T-cell (primary cell): Measurements from ENCODE around the gene SLC5A12. TPM values are rescaled to one million over a fixed set of nuclear protein-coding genes. Genes with fewer than 3 reads are reported as not detected.

Experiments
- ATAC-seq, 4 experiments: fragments of 200-7000 bp in 3 of 4; fragments of 150-1000 bp in 1 of 4; cut with Tn5 transposase; replicated peaks in 1 of 4; 1 replicate in 3 of 4; 2 replicates in 1 of 4; pipeline ENCODE4 v1.10.0; 2021; ENCODE audit warnings: moderate library complexity in 3 of 4, mild to moderate bottlenecking in 2 of 4, moderate number of reproducible peaks in 1 of 4
- CTCF ChIA-PET, 2 donors: fragments of 300-600 bp; sonication (Branson Sonifier 250); formaldehyde crosslinking; loops; one replicate each; lab custom pipeline; 2022; ENCODE audit warnings: antibody characterized with exemption in 2 of 2; lab: Charles Lee
- POLR2A ChIA-PET, 2 donors: fragments of 300-600 bp; sonication (Branson Sonifier 250); formaldehyde crosslinking; loops; one replicate each; lab custom pipeline; 2022; ENCODE audit warnings: antibody characterized with exemption in 2 of 2; lab: Charles Lee
- DNase-seq, 35 experiments: peaks; one replicate each; pipeline versions ENCODE4 v3.0.0 to v3.0.0-alpha.2; 2013 to 2023
- H3K27ac ChIP-seq: one replicate; pipeline ENCODE4 v1.5.1; 2013; ENCODE audit warnings: low read length
- H3K27me3 ChIP-seq, 2 experiments: replicated peaks in 1 of 2; 1 replicate in 1 of 2; 2 replicates in 1 of 2; pipeline versions ENCODE4 v1.6.1 to v1.7.0; 2013; ENCODE audit warnings: low read length in 1 of 2, mixed read lengths in 1 of 2; ENCODE audit not compliant: control insufficient read depth in 2 of 2, insufficient read depth in 2 of 2; ENCODE audit errors: extremely low read depth in 1 of 2
- H3K36me3 ChIP-seq, 2 donors: 1 replicate in 1 of 2; 2 replicates in 1 of 2; pipeline versions ENCODE4 v1.6.1 to v1.7.0; 2013; ENCODE audit warnings: low read length in 1 of 2; ENCODE audit not compliant: control insufficient read depth in 2 of 2, insufficient read depth in 1 of 2; ENCODE audit errors: extremely low read depth in 1 of 2
- H3K4me1 ChIP-seq, 2 experiments: 1 replicate in 1 of 2; 2 replicates in 1 of 2; pipeline versions ENCODE4 v1.6.1 to v1.7.0; 2013; ENCODE audit warnings: low read length in 2 of 2, mixed read lengths in 1 of 2; ENCODE audit not compliant: insufficient read depth in 2 of 2, control insufficient read depth in 1 of 2; ENCODE audit errors: extremely low read depth in 1 of 2
- H3K4me3 ChIP-seq, 2 donors: 1 replicate in 1 of 2; 2 replicates in 1 of 2; pipeline versions ENCODE4 v1.5.1 to v1.7.0; 2013; ENCODE audit warnings: mild to moderate bottlenecking in 2 of 2, low read length in 1 of 2, moderate library complexity in 1 of 2; ENCODE audit not compliant: control insufficient read depth in 1 of 2; ENCODE audit errors: extremely low read depth in 1 of 2
- H3K9me3 ChIP-seq: 2 replicates; pipeline ENCODE4 v1.7.0; 2013
- H3K27ac Mint-ChIP-seq, 2 donors: one replicate each; pipeline ENCODE4 v1.8.0; 2020 to 2021; ENCODE audit warnings: mild to moderate bottlenecking in 2 of 2, mixed read lengths in 2 of 2
- H3K27me3 Mint-ChIP-seq, 2 donors: one replicate each; pipeline ENCODE4 v1.8.0; 2021 to 2022; ENCODE audit warnings: mixed read lengths in 2 of 2
- H3K36me3 Mint-ChIP-seq: one replicate; pipeline ENCODE4 v1.8.0; 2021; ENCODE audit warnings: mixed read lengths
- H3K4me1 Mint-ChIP-seq, 3 donors: one replicate each; pipeline ENCODE4 v1.8.0; 2020 to 2022; ENCODE audit warnings: mixed read lengths in 3 of 3, mild to moderate bottlenecking in 1 of 3
- H3K4me3 Mint-ChIP-seq, 3 donors: one replicate each; pipeline ENCODE4 v1.8.0; 2020 to 2022; ENCODE audit warnings: mild to moderate bottlenecking in 3 of 3, mixed read lengths in 3 of 3, moderate library complexity in 3 of 3
- H3K9me3 Mint-ChIP-seq, 3 donors: one replicate each; pipeline ENCODE4 v1.8.0; 2020 to 2022; ENCODE audit warnings: mixed read lengths in 3 of 3
- WGBS: methylation state at CpG from one replicate; pipeline ENCODE4 v1.1.5; 2013; ENCODE audit warnings: missing lambda C conversion rate; ENCODE audit not compliant: insufficient coverage; 5-methylcytosine and 5-hydroxymethylcytosine counted together
- total RNA-seq, 35 experiments: library from RNA in 6 of 35; stranded (reverse) in 6 of 35; fragments of 120-200 nt in 1 of 35; gene quantifications; one replicate each; pipeline versions ENCODE4 v1.2.1 to v1.2.4 and lab custom pipeline; 2013 to 2026

The SLC5A12 gene
- total RNA-seq, 5 donors from 2014 or later (not counting 1 experiment from before 2014, with no cell fraction given): not detected

GRCh38 chr11:26623076-26623659 lies 98.7 kb downstream of the SLC5A12 start:
- H3K36me3 ChIP-seq: no peaks in the 10 kb centered on the region
- no peaks in the 10 kb centered on the region for H3K9me3 ChIP-seq
- H3K27me3 Mint-ChIP-seq: no peaks in the 10 kb centered on the region
- peaks cover 0 to 5% (median 4%) of the 10 kb centered on the region in 3 donors for H3K9me3 Mint-ChIP-seq
- no peak for ATAC-seq
- H3K27me3 ChIP-seq: no peaks in the 10 kb centered on the region
- no peaks in the 10 kb centered on the region for H3K4me1 Mint-ChIP-seq
- no peak overlapping the region for H3K27ac ChIP-seq
- no CpG with 5 or more reads among the region's 2 CpGs for WGBS
- DNase-seq: no peak
- CTCF ChIA-PET: no interaction called here
- no peak overlapping the region for H3K27ac Mint-ChIP-seq
- H3K4me1 ChIP-seq: no peaks in the 10 kb centered on the region
- POLR2A ChIA-PET: no interaction called here
- H3K36me3 Mint-ChIP-seq: no peaks in the 10 kb centered on the region
- H3K4me3 Mint-ChIP-seq: no peak overlapping the region
- H3K4me3 ChIP-seq: no peak overlapping the region

GRCh38 chr11:26622181-26622580 lies 99.7 kb downstream of the SLC5A12 start:
- Mint-ChIP-seq H3K9me3 (peaks cover under 1 to 5% (median 4%) of the 10 kb centered on the region in 3 donors), H3K36me3 (no peaks in the 10 kb centered on the region), H3K4me3 (no peak overlapping the region), H3K27ac (no peak overlapping the region), H3K4me1 (no peaks in the 10 kb centered on the region), H3K27me3 (no peaks in the 10 kb centered on the region)
- CTCF ChIA-PET: no interaction called here
- Histone ChIP-seq H3K36me3 (no peaks in the 10 kb centered on the region), H3K27ac (no peak overlapping the region), H3K4me3 (no peak overlapping the region), H3K4me1 (no peaks in the 10 kb centered on the region), H3K27me3 (no peaks in the 10 kb centered on the region), H3K9me3 (no peaks in the 10 kb centered on the region)
- WGBS: 64% methylated on average over 2 of the region's 2 CpGs
- POLR2A ChIA-PET: interaction anchor here in 1 of 2 donors (0.6 kb wide), 1 partner anchor 21 kb away, joined by 3 read pairs; no protein-coding TSS in a partner anchor
- DNase-seq: no peak
- ATAC-seq: no peak

GRCh38 chr11:26621132-26621531 lies 100.7 kb downstream of the SLC5A12 start:
- Histone ChIP-seq H3K9me3 (no peaks in the 10 kb centered on the region), H3K4me1 (no peaks in the 10 kb centered on the region), H3K27ac (no peak overlapping the region), H3K36me3 (no peaks in the 10 kb centered on the region), H3K4me3 (no peak overlapping the region), H3K27me3 (no peaks in the 10 kb centered on the region)
- H3K4me3 Mint-ChIP-seq: no peak overlapping the region
- H3K27me3 Mint-ChIP-seq: no peaks in the 10 kb centered on the region
- DNase-seq: no peak
- H3K36me3 Mint-ChIP-seq: no peaks in the 10 kb centered on the region
- peaks cover 3 to 5% (median 4%) of the 10 kb centered on the region in 3 donors for H3K9me3 Mint-ChIP-seq
- no peak overlapping the region for H3K27ac Mint-ChIP-seq
- CTCF ChIA-PET: no interaction called here
- no peaks in the 10 kb centered on the region for H3K4me1 Mint-ChIP-seq
- POLR2A ChIA-PET: no interaction called here
- ATAC-seq: no peak

GRCh38 chr11:26620282-26621045 lies 101.4 kb downstream of the SLC5A12 start:
- ATAC-seq (no peak), DNase-seq (no peak)
- Mint-ChIP-seq H3K36me3 (no peaks in the 10 kb centered on the region), H3K4me1 (no peaks in the 10 kb centered on the region), H3K9me3 (peaks cover 3 to 6% (median 4%) of the 10 kb centered on the region in 3 donors), H3K27me3 (no peaks in the 10 kb centered on the region), H3K4me3 (no peak overlapping the region), H3K27ac (no peak overlapping the region)
- Histone ChIP-seq H3K4me1 (no peaks in the 10 kb centered on the region), H3K27me3 (no peaks in the 10 kb centered on the region), H3K4me3 (no peak overlapping the region), H3K27ac (no peak overlapping the region), H3K9me3 (no peaks in the 10 kb centered on the region), H3K36me3 (no peaks in the 10 kb centered on the region)
- ChIA-PET POLR2A (no interaction called here), CTCF (no interaction called here)
- 57% methylated on average over 1 of the region's 1 CpG for WGBS

GRCh38 chr11:26618441-26618840 lies 103.4 kb downstream of the SLC5A12 start:
- ChIA-PET POLR2A (no interaction called here), CTCF (no interaction called here)
- Mint-ChIP-seq H3K4me1 (no peaks in the 10 kb centered on the region), H3K9me3 (peaks cover 6 to 12% (median 10%) of the 10 kb centered on the region in 3 donors), H3K36me3 (no peaks in the 10 kb centered on the region), H3K27ac (no peak overlapping the region), H3K27me3 (no peaks in the 10 kb centered on the region), H3K4me3 (no peak overlapping the region)
- ATAC-seq: no peak
- Histone ChIP-seq H3K27ac (no peak overlapping the region), H3K27me3 (peaks cover 0 to 3% of the 10 kb centered on the region in 2 experiments), H3K9me3 (no peaks in the 10 kb centered on the region), H3K4me1 (no peaks in the 10 kb centered on the region), H3K4me3 (no peak overlapping the region), H3K36me3 (no peaks in the 10 kb centered on the region)
- DNase-seq: no peak
- WGBS: no CpG with 5 or more reads among the region's 1 CpG
